ENCODE measurements around the gene KCTD7.
"Not testable (repeated sequence)": the region's sequence is repeated elsewhere in the genome, so short reads cannot be mapped to it uniquely, and the experiment has no call there.

KCTD7 gene

DNA sequence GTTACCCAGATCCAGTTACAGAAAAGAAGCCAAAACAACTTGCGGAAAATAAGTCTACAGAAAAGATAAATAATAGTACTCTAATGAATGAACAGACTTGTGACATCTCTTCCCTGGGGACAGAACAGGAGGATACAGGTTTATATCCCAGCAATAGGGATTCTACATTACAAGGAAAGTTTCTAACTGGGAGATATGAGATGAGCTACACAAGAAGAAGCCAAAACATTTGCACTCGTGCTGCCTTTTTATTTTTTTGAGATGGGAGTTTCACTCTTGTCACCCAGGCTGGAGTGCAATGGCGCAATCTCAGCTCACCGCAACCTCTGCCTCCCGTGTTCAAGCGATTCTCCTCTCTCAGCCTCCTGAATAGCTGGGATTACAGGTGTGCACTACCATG, 22.3 kb downstream of the KCTD7 start:
- DNase-seq (ENCODE audit: extremely low read depth in 1 of 2, low read depth in 1 of 2): not testable (repeated sequence)

DNA sequence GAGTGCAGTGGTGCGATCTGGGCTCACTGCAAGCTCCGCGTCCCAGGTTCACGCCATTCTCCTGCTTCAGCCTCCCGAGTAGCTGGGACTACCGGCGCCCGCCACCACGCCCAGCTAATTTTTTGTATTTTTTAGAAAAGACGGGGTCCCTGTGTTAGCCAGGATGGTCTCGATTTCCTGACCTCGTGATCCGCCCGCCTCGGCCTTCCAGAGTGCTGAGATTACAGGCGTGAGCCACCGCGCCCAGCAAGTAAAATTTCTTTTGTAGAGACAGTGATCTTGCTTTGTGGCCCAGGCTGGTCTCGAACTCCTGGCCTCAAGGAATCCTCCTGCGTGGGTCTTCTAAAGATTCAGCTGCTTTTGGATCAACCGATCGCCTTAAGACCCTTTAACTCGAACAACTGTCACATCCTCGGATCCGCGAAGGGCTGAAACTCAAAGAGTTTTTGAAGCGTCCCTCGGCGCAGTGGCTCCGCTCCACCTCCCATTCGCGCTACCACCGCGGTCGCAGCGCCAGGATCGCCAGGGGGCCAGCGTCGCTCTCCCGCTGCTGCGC, 25.1 kb downstream of the KCTD7 start:
- DNase-seq (ENCODE audit: extremely low read depth in 1 of 2, low read depth in 1 of 2): not testable (repeated sequence)

DNA sequence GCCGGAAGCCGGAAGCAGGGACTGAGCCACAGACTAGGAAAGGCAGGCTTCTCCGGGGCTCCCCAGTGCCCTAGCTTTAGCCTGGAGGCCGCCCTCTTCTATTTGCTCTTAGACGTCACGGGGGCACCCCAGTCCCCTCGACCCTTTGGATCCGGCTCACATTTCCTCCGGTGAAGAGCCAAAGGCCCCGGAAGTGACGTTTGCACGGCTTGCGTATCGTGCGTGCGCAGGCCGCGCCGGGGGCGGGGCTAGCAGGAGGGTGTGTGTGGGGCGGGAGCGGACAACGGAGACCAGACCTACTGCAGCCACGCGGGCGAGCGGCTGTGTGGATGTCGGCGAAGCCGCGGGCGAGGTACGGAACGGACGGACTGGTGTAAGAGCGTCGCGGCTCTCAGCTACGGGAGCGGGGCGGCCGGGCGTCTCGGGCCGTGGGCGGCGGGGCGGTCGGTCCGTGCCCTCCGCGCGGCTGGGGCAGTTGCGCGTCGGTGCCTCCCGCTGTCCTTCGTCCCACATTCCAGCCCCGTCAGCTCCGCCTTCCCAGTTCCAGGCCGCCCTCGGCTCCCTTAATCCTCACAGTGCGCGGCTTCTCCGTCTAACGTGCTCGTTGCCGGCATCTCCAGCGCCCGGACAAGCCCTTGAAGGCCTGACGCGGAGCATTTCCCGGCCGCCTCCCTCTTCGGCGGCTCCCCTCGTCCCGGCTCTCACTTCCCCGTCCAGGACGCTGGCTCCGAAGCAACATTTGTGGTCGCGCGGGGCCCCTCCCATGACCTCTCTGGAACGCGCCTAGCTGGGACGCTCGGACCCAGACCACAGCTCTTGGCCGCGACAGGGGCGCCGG, 25.8 kb downstream of the KCTD7 start:
- peak; percentile 94 to 98 for DNase-seq (ENCODE audit: extremely low read depth in 1 of 2, low read depth in 1 of 2)

DNA sequence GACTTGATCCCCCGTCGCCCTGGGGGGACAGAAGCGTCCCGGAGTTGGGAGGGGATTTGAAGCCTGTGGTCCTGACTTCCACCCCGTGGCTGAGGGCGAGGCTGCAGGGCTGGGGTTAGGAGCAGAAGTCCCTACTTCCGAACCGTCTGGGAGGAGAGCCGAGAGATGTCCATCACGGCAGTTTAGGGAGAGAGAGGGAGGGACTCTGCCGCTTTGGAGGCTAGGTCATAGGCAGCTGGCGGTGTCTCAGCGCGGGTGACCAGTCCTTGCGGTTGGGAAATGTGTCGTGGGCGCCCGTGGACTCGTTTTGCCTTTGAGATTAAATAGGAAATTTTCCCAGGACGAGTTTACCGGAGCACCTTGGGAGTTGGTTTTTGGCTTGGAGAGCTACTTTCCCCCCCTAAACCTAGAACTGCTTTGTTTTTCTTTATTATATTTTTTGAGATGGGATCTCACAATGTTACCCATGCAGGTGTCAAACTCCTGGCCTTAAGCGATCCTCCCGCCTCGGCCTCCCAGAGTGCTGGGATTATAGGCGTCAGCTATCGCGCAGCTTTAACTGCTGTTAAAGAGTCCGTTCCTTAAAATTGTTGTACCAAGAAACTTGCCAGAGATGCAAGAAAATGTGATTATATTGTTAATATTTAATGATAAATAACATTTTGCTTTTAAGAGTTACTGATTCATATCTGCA, 26.6 kb downstream of the KCTD7 start:
- DNase-seq (ENCODE audit: extremely low read depth in 1 of 2, low read depth in 1 of 2): not testable (repeated sequence)

DNA sequence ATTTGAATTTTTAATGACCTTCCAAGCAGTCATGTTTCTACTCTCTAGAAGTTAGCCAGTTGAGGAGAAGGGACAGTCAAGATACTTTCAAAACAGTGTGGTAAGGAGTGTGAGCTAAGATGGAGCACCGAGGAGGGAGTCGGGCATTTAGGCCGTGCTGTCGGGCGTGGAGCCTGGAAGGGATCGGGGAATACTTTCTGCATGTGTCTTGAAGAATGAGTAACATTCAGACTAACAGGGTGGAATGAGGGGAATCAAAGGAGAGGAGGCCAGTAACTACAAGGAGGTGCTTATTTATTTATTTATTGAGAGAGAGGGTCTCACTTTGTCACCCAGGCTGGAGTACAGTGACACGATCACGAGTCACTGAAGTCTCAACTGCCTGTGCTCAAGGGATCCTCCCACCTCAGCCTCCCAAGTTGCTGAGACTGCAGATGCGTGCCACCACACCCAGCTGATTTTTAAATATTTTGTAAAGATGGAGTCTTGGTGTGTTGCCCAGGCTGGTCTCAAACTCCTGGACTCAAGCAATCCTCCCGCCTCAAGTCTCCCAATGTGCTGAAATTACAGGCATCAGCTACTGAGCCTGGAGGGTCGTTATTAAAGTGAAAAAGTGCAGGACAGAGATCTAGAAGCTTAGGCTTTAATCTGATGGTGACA, 27.3 kb downstream of the KCTD7 start:
- DNase-seq (ENCODE audit: extremely low read depth in 1 of 2, low read depth in 1 of 2): peak in 1 of 2 donors; percentile 21

DNA sequence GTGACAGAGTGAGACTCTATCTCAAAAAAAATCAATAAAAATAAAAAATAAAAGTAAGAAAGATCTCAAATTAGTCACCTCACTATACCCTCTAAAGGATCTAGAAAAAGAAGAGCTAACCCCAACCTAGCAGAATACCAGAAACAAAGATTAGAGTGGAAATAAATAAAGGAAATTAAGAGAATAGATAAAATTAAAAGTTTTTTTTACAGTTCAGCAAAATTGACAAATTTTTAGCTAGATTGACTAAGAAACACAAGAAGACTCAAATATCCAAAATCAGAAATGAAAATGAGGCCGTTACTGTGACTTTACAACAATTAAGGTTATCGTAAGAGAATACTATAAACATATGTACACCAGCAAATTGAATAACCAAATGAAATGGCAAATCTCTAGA, 29.1 kb downstream of the KCTD7 start:
- DNase-seq (ENCODE audit: extremely low read depth in 1 of 2, low read depth in 1 of 2): no peak

DNA sequence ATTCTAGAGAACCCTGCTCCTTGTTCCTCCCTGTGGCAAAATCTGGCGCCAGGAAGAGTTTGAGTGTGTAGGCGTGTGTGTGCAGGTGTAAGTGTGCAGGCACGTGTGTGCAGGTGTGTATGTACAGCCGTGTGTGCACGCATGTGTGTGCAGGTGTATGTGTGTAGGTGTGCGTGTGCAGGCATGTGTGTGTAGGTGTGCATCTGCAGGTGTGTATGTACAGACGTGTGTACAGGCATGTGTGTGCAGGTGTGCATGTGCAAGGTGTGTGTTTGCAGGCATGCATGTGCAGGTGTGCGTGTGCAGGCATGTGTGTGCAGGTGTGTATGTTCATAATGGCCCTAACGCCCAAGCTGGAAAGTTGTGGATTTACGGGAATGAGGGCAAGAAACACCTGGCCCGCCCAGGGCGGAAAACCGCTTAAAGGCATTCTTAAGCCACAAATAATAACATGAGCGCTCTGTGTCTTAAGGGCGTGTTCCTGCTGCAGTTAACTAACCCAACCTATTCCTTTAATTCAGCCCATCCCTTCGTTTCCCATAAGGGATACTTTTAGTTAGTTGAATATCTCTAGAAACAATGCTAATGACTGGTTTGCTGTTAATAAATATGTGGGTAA, 34.1 kb downstream of the KCTD7 start:
- no peak for DNase-seq (ENCODE audit: extremely low read depth in 1 of 2, low read depth in 1 of 2)

DNA sequence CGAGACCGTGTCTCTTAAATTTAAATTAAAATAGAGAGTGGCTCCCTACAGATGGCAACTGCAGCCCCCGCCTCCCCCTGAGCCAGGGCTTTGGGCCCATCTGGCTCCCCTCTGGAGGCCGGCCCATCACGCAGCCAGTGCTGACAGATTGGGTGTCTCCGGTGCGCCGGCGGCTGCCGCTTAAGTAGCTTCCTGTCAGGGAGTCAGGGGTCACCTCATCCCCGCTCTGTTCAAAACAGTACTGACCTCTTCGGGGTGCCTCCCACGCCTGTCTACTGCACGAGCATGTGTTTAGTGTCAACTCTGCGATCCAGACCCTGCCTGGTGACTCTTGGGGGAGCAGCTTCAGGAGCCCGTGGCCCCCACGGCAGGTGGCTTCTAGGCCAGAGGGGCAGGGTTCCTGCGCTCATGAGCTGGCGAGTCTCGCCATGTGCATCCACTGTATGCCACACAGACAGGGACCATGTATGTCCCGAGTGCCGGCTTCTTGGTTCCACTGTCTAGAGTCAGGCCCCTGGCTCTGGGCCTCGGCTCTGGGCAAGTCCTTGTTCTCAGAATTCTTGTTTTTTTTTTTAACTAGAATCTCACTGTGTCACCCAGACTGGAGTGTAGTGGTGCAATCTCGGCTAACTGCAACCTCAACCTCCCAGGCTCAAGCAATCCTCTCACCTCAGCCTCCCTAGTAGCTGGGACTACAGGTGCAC, 36.1 kb downstream of the KCTD7 start:
- no peak for DNase-seq (ENCODE audit: extremely low read depth in 1 of 2, low read depth in 1 of 2)

DNA sequence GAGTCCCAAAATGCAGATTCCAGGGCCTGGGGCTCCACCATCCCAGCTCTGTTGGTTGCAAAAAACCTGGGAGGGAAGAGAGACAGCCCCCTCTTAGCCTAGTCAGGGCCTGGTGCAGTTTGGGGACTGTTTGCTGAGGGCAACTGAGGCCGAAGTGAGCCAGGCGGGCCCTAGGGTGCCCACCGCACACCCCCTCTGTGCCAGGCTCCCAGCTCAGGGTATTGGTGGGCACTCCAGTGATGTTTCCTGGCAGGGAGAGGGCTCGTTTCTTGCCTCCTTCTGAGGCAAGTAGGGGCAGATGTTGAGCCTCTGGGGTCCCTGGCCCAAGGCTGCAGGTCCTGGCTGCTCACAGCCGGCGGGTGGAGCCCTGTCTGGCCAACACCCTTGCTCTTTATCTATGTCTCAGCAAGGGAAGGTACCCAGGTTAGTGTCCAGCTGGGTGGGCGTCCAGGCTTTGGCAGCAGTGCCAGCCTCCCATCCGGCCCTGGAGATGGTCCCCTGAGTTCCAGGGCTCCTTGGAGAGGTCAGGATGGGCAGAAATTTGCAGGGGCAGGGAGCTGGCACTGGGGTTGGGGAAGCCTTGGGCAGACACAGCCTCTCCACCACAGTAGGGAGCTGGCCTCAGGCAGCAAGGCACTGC, 37.8 kb downstream of the KCTD7 start:
- no peak for DNase-seq (ENCODE audit: extremely low read depth in 1 of 2, low read depth in 1 of 2)

DNA sequence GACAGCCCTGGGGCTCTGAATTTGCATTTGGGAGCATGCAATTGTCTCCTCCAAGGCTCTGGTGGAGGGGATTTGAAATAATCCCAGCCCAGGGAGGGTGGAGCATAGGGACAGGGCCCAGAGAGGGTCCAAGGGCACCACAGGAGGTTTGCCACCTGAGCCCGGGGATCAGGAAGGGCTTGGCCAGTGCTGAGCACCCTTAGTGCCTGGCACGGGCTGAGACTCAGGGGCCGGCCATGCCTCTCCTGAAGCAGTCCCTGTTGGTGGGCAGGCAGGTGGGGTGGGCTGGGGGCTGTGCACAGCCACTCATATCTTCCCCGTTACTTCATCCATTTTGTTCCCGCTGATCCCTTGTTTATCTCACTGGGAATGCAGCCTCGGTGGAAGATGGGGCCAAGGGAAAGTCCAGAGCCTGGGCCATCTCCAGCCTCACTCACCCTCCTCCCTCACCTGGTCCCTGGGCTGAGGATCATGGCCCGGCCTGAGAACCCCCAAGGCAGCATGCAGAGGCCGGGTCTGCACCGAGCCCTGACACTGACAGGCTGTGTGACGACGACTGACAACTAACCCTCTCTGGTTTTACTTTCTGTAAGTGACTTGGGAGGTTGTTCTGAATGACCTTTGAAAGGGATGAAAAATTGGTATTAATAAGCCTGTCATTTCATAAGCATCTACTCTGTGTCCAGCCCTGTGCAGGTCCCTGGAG, 38.5 kb downstream of the KCTD7 start:
- no peak for DNase-seq (ENCODE audit: extremely low read depth in 1 of 2, low read depth in 1 of 2)

DNA sequence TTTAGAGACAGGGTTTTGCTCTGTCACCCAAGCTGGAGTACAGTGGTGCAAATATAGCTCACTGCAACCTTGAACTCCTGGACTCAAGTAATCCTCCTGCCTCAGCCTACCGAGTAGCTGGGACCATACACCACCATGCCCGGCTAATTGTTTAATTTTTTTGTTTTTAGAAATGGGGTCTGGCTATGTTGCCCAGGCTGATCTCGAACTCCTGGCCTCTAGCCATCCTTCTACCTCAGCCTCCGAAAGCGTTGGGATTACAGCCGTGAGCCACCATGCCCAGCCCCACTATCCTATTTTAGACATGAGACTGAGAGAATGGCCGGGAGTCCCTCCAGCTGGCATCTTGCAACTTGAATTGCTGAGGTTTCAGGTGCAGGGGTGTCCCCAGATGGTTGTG, 39.4 kb downstream of the KCTD7 start:
- DNase-seq (ENCODE audit: extremely low read depth in 1 of 2, low read depth in 1 of 2): no peak

DNA sequence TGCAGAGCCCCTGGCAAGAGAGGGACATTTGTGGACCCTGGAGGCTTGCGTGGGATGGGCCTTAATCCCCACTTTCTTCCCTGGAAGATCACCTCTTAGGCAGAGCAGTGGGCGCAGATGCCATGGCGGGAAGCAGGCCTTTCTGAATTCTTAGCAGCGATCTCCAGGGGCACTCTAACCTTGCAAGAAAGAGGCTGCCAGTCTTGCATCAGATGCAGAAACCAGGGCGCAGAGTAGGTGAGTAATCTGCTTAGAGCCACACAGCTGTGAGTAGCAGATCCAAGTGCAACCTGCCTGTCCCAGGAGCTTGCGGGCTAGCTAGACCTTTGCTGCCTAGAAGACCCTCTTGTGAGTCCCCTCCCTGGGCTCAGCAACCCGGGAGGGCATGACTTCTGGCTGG, 40.0 kb downstream of the KCTD7 start:
- no peak for DNase-seq (ENCODE audit: extremely low read depth in 1 of 2, low read depth in 1 of 2)

DNA sequence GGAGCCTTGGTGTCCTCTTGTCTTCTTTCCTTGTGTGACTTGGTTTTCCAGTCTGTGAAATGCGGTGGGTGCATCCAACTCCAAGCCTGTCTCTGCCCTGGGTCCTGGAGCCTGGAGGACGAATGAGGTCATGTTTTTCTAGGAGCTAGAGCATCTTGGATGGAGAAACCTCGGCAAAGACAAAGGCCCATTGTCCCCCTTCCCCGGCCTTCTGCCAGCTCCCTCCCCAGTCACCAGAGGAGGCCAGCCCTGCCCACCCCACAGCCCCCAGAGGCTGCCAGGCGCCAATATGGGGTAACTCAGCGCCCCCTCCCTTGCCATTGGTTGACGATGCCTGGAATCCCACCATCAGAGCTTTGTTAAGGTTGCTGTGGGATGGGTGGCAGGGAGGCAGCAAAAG, 40.4 kb downstream of the KCTD7 start:
- no peak for DNase-seq (ENCODE audit: extremely low read depth in 1 of 2, low read depth in 1 of 2)

DNA sequence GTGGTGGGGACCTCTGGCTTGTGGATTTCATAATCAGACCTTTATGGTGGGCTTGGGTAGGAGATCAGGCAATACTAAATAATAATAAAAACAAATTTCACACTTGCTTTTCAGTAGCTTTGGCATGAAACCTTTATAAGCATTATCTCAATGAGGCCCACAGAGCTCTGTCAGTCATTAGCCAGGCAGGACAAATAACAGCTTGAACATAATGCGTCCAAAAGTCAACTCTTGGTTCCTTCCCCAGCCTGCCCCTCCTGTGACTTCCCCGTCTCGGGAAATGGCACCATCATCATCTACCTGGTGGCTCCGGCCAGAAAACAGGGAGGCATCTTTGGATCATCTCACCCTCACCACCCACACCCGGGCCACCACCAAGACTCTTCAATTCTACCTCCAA, 40.8 kb downstream of the KCTD7 start:
- DNase-seq (ENCODE audit: extremely low read depth in 1 of 2, low read depth in 1 of 2): no peak

DNA sequence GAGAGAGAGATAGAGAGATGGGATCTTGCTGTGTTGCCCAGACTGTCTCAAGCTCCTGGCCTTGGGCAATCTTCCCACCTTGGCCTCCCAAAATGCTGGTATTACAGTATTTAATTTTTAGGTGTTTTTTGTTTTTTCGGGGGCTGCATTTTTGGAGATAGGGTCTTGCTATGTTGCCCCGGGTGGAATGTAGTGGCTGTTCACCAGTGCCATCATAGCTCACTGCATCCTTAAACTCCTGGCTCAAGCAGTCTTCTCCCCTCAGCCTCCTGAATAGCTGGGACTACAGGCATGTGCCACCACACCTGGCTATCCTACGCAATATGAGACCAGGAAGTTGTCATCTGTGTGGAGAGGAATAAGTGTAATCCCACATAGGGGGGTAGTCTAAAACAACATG, 42.4 kb downstream of the KCTD7 start:
- DNase-seq (ENCODE audit: extremely low read depth in 1 of 2, low read depth in 1 of 2): no peak

DNA sequence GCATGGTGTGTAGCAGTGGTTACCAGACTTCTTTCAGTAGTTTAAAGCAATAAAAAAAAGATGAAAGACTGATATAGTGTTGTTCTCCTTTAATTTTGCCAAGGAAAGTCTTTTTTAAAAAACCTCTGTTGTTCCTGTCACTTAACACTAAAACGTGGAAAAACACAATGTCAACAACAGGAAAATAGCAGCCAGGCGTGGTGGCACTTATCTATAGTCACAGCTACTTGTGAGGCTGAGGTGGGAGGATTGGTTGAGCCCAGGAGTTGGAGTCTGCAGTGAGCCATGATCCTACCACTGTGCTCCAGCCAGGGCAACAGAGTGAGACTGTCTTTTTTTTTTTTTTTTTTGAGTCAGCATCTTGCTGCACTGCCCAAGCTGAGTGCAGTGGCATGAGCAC, 42.8 kb downstream of the KCTD7 start:
- DNase-seq (ENCODE audit: extremely low read depth in 1 of 2, low read depth in 1 of 2): not testable (repeated sequence)

DNA sequence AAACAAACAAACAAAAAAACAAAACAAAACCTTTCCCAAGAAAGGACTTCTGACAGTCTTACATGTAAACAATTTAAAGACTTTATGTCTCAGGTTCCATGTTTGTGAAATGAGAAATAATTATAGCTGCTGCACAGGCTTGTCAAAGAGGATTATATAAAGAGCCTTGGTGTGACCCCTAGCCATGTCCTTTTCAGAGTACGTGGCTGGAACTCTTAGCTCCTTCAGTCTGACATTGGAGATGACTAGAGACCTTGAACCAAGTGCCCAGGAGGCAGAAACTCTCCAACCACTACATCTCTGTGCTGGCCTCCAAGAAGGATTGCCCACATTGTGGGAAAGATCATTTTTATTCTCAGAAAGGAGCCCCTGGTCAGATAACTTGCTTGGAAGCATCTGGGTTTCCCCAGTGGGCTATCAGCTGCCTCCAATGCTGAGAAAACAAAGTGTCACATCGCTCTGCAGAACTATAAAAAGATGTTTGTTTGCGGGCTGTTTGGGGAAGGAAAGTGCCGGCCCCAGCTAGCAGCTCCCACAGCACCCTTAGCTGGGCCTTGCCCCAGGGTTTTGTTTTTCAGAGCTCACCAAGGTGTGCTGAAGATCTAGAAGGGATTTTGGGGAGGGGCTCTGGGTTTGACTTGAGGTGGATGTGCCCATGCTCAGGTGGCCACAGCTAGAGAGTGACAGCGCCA, 43.9 kb downstream of the KCTD7 start:
- not testable (repeated sequence) for DNase-seq (ENCODE audit: extremely low read depth in 1 of 2, low read depth in 1 of 2)

DNA sequence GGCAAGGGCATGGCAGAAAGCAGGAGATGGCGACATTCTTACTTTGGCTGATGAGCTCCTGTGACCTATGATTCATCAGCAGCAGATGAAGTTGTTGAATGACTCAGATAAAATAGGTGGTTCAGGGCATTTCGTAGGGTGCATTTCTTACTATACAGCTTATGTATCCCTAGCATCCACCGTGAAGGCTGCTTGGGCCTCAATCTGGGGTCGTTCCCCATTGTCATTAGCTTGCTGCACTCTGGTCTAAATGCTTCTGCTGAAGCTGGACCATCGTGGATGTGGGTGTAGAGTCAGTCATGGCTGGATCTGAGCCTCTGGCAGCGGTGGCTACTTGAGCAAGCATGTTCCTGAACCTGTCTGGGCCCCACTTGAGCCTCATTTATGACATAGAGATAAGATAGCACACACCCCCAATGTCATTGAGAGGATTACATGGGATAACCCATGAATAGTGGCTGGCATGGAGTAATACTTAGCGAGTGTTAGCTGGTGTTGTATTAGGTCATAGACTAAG, 44.5 kb downstream of the KCTD7 start:
- DNase-seq (ENCODE audit: extremely low read depth in 1 of 2, low read depth in 1 of 2): not testable (repeated sequence)
